Prostate gland (tissue), 2 donors: ENCODE data around the gene PREPL. TPM values are rescaled to one million over a fixed set of nuclear protein-coding genes. Genes with fewer than 3 reads are reported as not detected.

Experiments used
- DNase-seq: peaks from one replicate; pipeline ENCODE4 v3.0.0-alpha.2; 2019; ENCODE audit warnings: low spot score
- H3K27ac ChIP-seq, 2 donors: fragments of 200-600 bp; sonication (generic); 2 replicates each; pipeline ENCODE4 v1.5.1; 2017 to 2019
- H3K27me3 ChIP-seq: fragments of 200-600 bp; sonication (generic); replicated peaks from 2 replicates; pipeline ENCODE4 v1.5.1; 2019; ENCODE audit not compliant: insufficient read depth
- H3K36me3 ChIP-seq, 2 donors: fragments of 200-600 bp; sonication (generic); 1 replicate in 1 of 2; 2 replicates in 1 of 2; pipeline versions ENCODE4 v1.5.1 to v1.8.1; 2017 to 2019
- H3K4me1 ChIP-seq: fragments of 200-600 bp; sonication (generic); replicated peaks from 2 replicates; pipeline ENCODE4 v1.5.1; 2019
- H3K4me3 ChIP-seq, 2 donors: fragments of 200-600 bp; sonication (generic); 2 replicates each; pipeline ENCODE4 v1.5.1; 2017 to 2019
- H3K9me3 ChIP-seq: fragments of 200-600 bp; sonication (generic); 2 replicates; pipeline ENCODE4 v1.5.1; 2017
- POLR2A ChIP-seq: fragments of 450-650 bp; IDR thresholded peaks from one replicate; pipeline ENCODE4 v1.6.1; 2016; ENCODE audit warnings: antibody characterized with exemption, mild to moderate bottlenecking
- POLR2AphosphoS5 ChIP-seq: sonication (generic); formaldehyde crosslinking; IDR thresholded peaks from one replicate; pipeline ENCODE4 v1.6.1; 2017; ENCODE audit warnings: antibody characterized with exemption
- WGBS: methylation state at CpG from one replicate; pipeline ENCODE4 v1.1.5; 2018; 5-methylcytosine and 5-hydroxymethylcytosine counted together
- intact Hi-C: fragments of 100-400 bp; cut with DNase I; formaldehyde crosslinking; loops from one replicate; pipeline ENCODE4 v1.14.2; 2022
- total RNA-seq, 2 donors: library from RNA; depleted of rRNA; stranded (reverse); fragments of >200 nt; gene quantifications; one replicate each; pipeline ENCODE4 v1.1.0, GENCODE V29; 2016
- TF ChIP-seq, protein P1 (sequence below), 4 experiments: fragments of 200-600 bp in 2 of 4; fragments of 450-650 bp in 2 of 4; sonication (generic) in 2 of 4; IDR thresholded peaks; 1 replicate in 3 of 4; 2 replicates in 1 of 4; pipeline ENCODE4 v1.5.1; 2016 to 2019; ENCODE audit warnings: antibody characterized with exemption in 4 of 4, mild to moderate bottlenecking in 2 of 4, moderate library complexity in 2 of 4

Gene PREPL
- total RNA-seq, 2 donors from 2014 or later = 40.3 to 49.3 TPM

DNA sequence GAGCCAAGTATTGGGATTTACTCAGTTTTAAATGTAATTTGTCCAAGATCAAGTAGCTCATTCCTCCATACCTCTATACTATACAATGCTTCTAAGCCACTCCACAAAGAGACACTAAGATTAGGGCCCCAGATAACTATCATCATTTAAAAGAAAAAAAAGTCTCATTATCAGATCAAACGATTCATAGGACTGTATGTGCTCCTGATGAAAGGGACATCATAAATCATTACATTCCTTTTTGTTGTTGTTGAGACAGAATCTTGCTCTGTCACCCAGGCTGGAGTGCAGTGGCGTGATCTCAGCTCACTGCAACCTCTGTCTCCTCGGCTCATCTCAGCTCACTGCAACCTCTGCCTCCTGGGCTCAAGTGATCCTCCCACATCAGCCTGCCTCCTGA, 88.2 kb downstream of the PREPL start:
- Histone ChIP-seq H3K4me3 (no peak overlapping the region), H3K36me3 (no peaks in the 10 kb centered on the region), H3K4me1 (no peaks in the 10 kb centered on the region), H3K27ac (no peak overlapping the region), H3K27me3 (no peaks in the 10 kb centered on the region), H3K9me3 (no peaks in the 10 kb centered on the region)
- DNase-seq = no peak
- TF ChIP-seq POLR2A (no peak), POLR2AphosphoS5 (no peak)
- TF ChIP-seq, protein P1, sequence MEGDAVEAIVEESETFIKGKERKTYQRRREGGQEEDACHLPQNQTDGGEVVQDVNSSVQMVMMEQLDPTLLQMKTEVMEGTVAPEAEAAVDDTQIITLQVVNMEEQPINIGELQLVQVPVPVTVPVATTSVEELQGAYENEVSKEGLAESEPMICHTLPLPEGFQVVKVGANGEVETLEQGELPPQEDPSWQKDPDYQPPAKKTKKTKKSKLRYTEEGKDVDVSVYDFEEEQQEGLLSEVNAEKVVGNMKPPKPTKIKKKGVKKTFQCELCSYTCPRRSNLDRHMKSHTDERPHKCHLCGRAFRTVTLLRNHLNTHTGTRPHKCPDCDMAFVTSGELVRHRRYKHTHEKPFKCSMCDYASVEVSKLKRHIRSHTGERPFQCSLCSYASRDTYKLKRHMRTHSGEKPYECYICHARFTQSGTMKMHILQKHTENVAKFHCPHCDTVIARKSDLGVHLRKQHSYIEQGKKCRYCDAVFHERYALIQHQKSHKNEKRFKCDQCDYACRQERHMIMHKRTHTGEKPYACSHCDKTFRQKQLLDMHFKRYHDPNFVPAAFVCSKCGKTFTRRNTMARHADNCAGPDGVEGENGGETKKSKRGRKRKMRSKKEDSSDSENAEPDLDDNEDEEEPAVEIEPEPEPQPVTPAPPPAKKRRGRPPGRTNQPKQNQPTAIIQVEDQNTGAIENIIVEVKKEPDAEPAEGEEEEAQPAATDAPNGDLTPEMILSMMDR (IDR thresholded peaks at IDR 0.05) = no peak
- 23% methylated on average over 3 of the region's 3 CpGs for WGBS
- intact Hi-C loops = no loop called here

DNA sequence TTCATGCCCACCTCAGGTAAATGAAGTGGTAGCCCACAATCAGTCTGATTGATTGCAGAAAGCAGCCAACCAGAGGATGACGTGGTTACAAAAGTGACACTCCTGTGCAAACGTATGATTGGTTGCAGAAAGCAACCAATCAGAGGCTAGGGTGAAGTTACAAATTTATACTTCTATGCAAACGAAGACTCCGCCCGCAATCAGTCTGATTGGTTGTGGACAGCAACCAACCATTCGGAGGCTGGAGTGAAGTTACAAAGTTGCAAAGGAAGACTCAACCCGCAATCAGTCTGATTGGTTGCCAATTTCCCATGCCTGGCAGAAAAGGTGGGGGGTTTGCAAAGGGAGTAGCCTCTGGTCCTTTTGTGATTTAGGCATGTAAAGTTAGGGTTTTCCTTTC, 90.0 kb downstream of the PREPL start:
- intact Hi-C loops = no loop called here
- Histone ChIP-seq H3K27me3 (no peaks in the 10 kb centered on the region), H3K4me3 (no peak overlapping the region), H3K9me3 (no peaks in the 10 kb centered on the region), H3K27ac (no peak overlapping the region), H3K36me3 (no peaks in the 10 kb centered on the region), H3K4me1 (no peaks in the 10 kb centered on the region)
- WGBS = 96% methylated on average over 7 of the region's 7 CpGs
- no peak for DNase-seq
- TF ChIP-seq, protein P1 (IDR thresholded peaks at IDR 0.05) = no peak
- TF ChIP-seq POLR2AphosphoS5 = no peak
- TF ChIP-seq POLR2A = no peak

DNA sequence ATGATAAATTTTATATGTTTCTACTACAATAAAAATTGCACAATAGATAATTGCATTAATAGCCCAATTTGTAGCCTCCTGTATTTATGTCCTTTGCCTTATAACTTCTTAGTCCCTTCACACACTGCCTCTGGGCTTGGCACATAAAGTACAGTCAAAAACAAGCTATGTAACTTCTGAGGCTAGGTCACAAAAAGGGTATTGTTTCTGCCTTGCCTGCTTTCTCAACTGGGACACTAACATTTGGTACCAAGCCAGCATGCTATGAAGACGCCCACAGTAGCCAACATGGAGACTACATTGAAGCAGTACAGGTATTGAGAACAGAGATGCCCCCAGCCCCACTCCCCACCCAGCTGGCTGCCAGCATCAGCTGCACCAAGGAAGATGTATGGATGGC, 91.5 kb downstream of the PREPL start:
- TF ChIP-seq POLR2A (no peak), POLR2AphosphoS5 (no peak)
- TF ChIP-seq, protein P1 (IDR thresholded peaks at IDR 0.05) = no peak
- 57% methylated on average over 1 of the region's 1 CpG for WGBS
- Histone ChIP-seq H3K4me1 (no peaks in the 10 kb centered on the region), H3K4me3 (no peak overlapping the region), H3K27me3 (no peaks in the 10 kb centered on the region), H3K27ac (no peak overlapping the region), H3K36me3 (no peaks in the 10 kb centered on the region), H3K9me3 (no peaks in the 10 kb centered on the region)
- intact Hi-C loops = no loop called here
- DNase-seq = peak; percentile 23

DNA sequence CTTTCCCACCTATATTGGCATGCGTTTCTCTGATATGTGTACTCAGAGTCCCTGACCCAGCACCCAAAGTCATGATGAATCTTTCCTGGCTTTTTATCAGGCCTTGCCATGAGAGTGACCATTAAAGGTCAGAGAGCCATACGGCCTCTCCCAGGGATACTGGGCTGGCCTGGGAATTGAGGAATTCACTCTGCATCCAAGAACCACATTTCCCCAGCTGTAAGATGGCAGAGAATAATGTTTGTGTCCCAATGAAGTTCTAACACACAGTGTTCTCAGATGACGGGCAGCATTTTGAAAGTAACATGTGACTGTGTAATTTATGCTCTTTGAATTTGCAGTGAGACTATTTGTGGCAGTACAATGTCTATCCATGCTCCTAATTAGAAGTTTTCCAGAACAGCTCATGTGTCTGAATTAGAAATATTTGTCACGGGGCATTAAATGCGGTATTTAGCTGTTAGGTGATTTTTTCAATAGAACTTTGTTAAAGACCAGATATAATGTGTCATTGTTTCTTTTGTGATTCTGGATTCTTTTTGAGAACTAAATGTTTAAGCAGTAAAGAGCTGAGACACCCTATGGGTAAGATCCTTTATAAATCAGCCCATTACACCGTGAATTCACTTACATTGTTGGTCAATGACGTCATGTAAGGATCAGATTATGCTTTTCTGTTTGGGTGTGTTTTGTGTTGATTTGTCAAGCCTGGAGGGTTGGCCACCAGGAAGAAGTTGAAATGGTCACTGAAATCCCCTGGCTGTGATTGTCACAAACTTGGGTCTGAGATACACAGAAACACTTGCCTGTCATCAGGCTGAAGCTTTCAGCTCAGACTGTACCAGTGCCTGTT, 93.3 kb downstream of the PREPL start:
- TF ChIP-seq, protein P1 (IDR thresholded peaks at IDR 0.05) = no peak
- TF ChIP-seq POLR2AphosphoS5 = peak; percentile 58
- H3K9me3 ChIP-seq = no peaks in the 10 kb centered on the region
- intact Hi-C loops = no loop called here
- H3K4me1 ChIP-seq = no peaks in the 10 kb centered on the region
- DNase-seq = no peak
- H3K27me3 ChIP-seq = no peaks in the 10 kb centered on the region
- H3K4me3 ChIP-seq = no peak overlapping the region
- peak overlapping the region; percentile 39 to 56 for H3K27ac ChIP-seq
- WGBS = 55% methylated on average over 7 of the region's 7 CpGs
- H3K36me3 ChIP-seq = no peaks in the 10 kb centered on the region

Other genes starting within 250 kb of the PREPL start
- gene PPM1B, start 192.6 kb downstream of the PREPL start, total RNA-seq = 10 to 100 TPM; 59.9 to 65.4 TPM
- 1 to 10 TPM in 1 of 2 donors, under 1 TPM in 1; 0.91 to 1.4 TPM for gene SLC3A1, start 86.0 kb downstream of the PREPL start, total RNA-seq
- 1 to 10 TPM; 5.4 to 7.6 TPM for gene CAMKMT, start 453 bp upstream of the PREPL start, total RNA-seq